SH-SY5Y (cell line): ENCODE data around the gene ABHD12.

Experiments used
- GATA2 ChIP-seq: IDR thresholded peaks from 2 replicates; pipeline ENCODE4 v1.6.1; 2011; ENCODE audit warnings: mild to moderate bottlenecking, low read depth, low read length
- GATA3 ChIP-seq: IDR thresholded peaks from 2 replicates; pipeline ENCODE4 v1.6.1; 2011; ENCODE audit warnings: low read depth, mild to moderate bottlenecking, low read length, moderate library complexity

DNA sequence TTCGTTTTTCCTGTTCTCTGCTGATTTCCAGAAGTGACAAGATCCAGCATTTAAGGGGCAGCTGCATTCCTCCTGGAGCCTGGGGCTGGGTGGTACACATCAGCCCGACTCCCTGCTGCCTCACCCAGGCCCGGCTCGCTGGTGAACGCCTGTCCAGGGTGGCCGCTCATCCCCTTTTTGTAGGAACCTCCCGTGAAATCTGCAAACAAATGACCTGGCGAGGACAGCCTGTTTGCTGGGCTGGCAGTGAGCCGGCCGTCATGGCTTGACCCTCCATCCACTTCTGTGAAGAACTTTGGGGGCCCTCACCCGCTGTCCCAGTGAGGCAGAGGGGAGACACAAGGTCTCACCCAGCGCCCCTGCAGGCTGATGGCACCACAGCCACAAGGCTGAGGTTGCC lies 103.7 kb downstream of the ABHD12 start:
- TF ChIP-seq GATA2 (no peak), GATA3 (no peak)
